ENCODE results near the gene CD300LB. TPM values are rescaled to one million over a fixed set of nuclear protein-coding genes. Genes with fewer than 3 reads are reported as not detected.

The CD300LB gene
- not detected in 2 replicates for total RNA-seq

DNA sequence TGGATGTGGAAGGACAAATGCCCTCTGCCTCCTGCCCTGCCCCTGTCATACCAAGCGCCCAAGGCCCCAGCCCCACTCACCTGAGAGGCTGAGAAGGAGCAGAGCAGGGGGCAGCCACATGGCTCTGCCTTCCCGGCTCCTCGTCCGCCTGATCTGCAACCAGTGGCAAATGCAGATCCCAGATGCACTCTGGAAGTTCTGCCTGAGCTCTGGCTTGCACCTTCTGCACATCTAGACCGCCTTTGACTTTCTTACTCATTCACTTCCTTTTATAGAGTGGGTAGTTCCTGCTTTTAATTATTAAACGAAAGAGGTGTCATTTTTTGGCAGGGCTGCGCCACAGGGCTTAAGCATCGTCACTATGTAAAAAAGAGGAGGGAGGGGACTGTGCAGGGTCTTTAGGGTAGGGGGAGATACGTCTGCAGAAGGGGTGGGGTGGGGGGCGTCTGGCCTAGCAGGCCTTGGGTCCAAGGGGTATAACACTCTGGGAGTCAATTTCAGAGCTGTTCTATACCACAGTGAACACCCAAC, at the start of gene CD300LB:
CD300LB (minus strand) TSS at position 245 of the 531 bp plus-strand sequence; CDS start at position 120, 125 bp downstream.

DNA sequence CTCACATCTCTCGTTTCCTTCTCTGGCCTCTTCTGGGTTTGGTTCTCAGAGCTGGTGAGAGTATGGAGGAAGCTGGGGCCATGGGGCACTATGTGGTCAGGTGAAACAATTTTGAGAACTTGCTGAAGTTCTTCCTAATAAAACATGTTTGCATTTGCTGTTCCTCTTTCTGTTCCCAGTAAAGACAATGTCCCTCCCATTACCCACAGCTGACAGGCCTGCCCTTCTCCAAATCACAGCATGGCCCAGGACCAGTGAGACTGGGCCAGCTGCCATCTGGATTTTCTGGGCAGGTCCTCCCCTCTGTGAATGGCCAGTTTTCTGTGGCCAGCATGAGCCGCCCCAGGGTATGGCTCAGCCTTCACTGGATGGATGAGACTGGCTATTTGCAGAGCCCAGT, 36.1 kb upstream of the CD300LB start, which contains the start of gene CD300H:
CD300H (minus strand) TSS at position 113 of the 400 bp plus-strand sequence.

GRCh38 chr17:74545843-74546230, 14.6 kb upstream of the CD300LB start, which contains the start of gene CD300C:
Gene CD300C (minus strand): TSS chr17:74546115. CDS start chr17:74545782, 333 bp downstream.

Other genes with a start within 250 kb of the CD300LB start
- 0.54 and 1.1 TPM in 2 replicates for gene KIF19, start 205.2 kb downstream of the CD300LB start, total RNA-seq
- not detected in 2 replicates for gene BTBD17, start 169.6 kb downstream of the CD300LB start, total RNA-seq
- gene GPR142, start 164.0 kb downstream of the CD300LB start, total RNA-seq, result not detected in 2 replicates
- 44.6 and 47.7 TPM in 2 replicates for gene GPRC5C, start 99.4 kb downstream of the CD300LB start, total RNA-seq
- not detected in 2 replicates for gene CD300A, start 64.8 kb downstream of the CD300LB start, total RNA-seq
- gene CD300C, start 14.6 kb upstream of the CD300LB start, total RNA-seq, result not detected in 2 replicates
- gene CD300H, start 36.0 kb upstream of the CD300LB start, total RNA-seq, result not detected in 2 replicates
- not detected in 2 replicates for gene CD300LD, start 60.8 kb upstream of the CD300LB start, total RNA-seq
- not detected in 2 replicates for gene CD300E, start 92.3 kb upstream of the CD300LB start, total RNA-seq
- not detected in 2 replicates for gene CD300LF, start 181.4 kb upstream of the CD300LB start, total RNA-seq
- gene RAB37, start 205.8 kb upstream of the CD300LB start, total RNA-seq, result 0.06 and 0.10 TPM in 2 replicates
- gene NHERF1, start 217.2 kb upstream of the CD300LB start, total RNA-seq, result 10.9 and 13.9 TPM in 2 replicates
- 20.5 and 23.5 TPM in 2 replicates for gene NAT9, start 244.9 kb upstream of the CD300LB start, total RNA-seq